CD4-positive, alpha-beta T cell (primary cell): Measurements from ENCODE around the gene APBA2. TPM values are rescaled to one million over a fixed set of nuclear protein-coding genes. Genes with fewer than 3 reads are reported as not detected.

Experiments
- ATAC-seq: fragments of 200-7000 bp; cut with Tn5 transposase; one replicate; pipeline ENCODE4 v1.10.0; 2022; ENCODE audit warnings: mild to moderate bottlenecking; ENCODE audit not compliant: poor library complexity
- CTCF ChIA-PET: fragments of 350-600 bp; sonication (Branson Sonifier 250); formaldehyde crosslinking; loops from one replicate; lab custom pipeline; 2021; ENCODE audit warnings: antibody characterized with exemption, inconsistent platforms; lab: Charles Lee
- POLR2A ChIA-PET: fragments of 350-600 bp; sonication (Branson Sonifier 250); formaldehyde crosslinking; loops from one replicate; lab custom pipeline; 2021; ENCODE audit warnings: antibody characterized with exemption, inconsistent platforms; lab: Charles Lee
- DNase-seq, 14 experiments: peaks; one replicate each; pipeline ENCODE4 v3.0.0-alpha.2; 2013 to 2020; ENCODE audit warnings: mixed read lengths in 2 of 14
- H3K27ac ChIP-seq, 2 donors: one replicate each; pipeline versions ENCODE4 v1.5.1 to v1.7.0; 2013; ENCODE audit warnings: low read length in 2 of 2, low read depth in 1 of 2, mild to moderate bottlenecking in 1 of 2
- H3K27me3 ChIP-seq, 2 experiments: 1 replicate in 1 of 2; 2 replicates in 1 of 2; pipeline versions ENCODE4 v1.6.1 to v1.7.0; 2013; ENCODE audit warnings: low read length in 2 of 2, control low read depth in 1 of 2, mild to moderate bottlenecking in 1 of 2, moderate library complexity in 1 of 2; ENCODE audit not compliant: insufficient read depth in 2 of 2, control insufficient read depth in 1 of 2
- H3K36me3 ChIP-seq: one replicate; pipeline ENCODE4 v1.6.1; 2013; ENCODE audit warnings: low read length, control low read depth; ENCODE audit not compliant: insufficient read depth
- H3K4me1 ChIP-seq: one replicate; pipeline ENCODE4 v1.6.1; 2013; ENCODE audit warnings: low read length, control low read depth; ENCODE audit not compliant: insufficient read depth
- H3K4me3 ChIP-seq: one replicate; pipeline ENCODE4 v1.5.1; 2013; ENCODE audit warnings: mild to moderate bottlenecking, low read length, moderate library complexity
- H3K9me3 ChIP-seq, 2 experiments: 1 replicate in 1 of 2; 2 replicates in 1 of 2; pipeline versions ENCODE4 v1.6.1 to v1.7.0; 2013; ENCODE audit warnings: low read length in 2 of 2, mild to moderate bottlenecking in 2 of 2, control low read depth in 1 of 2, moderate library complexity in 1 of 2; ENCODE audit not compliant: control insufficient read depth in 1 of 2, insufficient read depth in 1 of 2
- H3K27ac Mint-ChIP-seq: one replicate; pipeline ENCODE4 v1.8.0; 2020; ENCODE audit warnings: mixed read lengths
- H3K27me3 Mint-ChIP-seq: one replicate; pipeline ENCODE4 v1.8.0; 2021; ENCODE audit warnings: mixed read lengths
- H3K36me3 Mint-ChIP-seq: one replicate; pipeline ENCODE4 v1.8.0; 2021; ENCODE audit warnings: low read depth, mixed read lengths
- H3K4me1 Mint-ChIP-seq: one replicate; pipeline ENCODE4 v1.8.0; 2021; ENCODE audit warnings: low read depth, mixed read lengths
- H3K4me3 Mint-ChIP-seq: one replicate; pipeline ENCODE4 v1.8.0; 2020; ENCODE audit warnings: mild to moderate bottlenecking, mixed read lengths
- H3K9me3 Mint-ChIP-seq: one replicate; pipeline ENCODE4 v1.8.0; 2020; ENCODE audit warnings: mixed read lengths
- intact Hi-C, 2 experiments: fragments of 100-400 bp; cut with DNase I in 1 of 2; cut with micrococcal nuclease in 1 of 2; formaldehyde crosslinking; loops; one replicate each; pipeline versions ENCODE4 v1.15.1 to v1.9.0; 2023 to 2025; cut with DNase I, micrococcal nuclease
- total RNA-seq, 174 experiments: library from RNA in 2 of 174; stranded (reverse) in 2 of 174; gene quantifications; one replicate each; pipeline ENCODE4 v1.2.3 and lab custom pipeline; 2021 to 2026
- TF ChIP-seq, protein P1 (sequence below): fragments of 200-600 bp; IDR thresholded peaks from one replicate; pipeline ENCODE4 v1.8.0; 2022; ENCODE audit warnings: antibody characterized with exemption, mild to moderate bottlenecking

APBA2 gene
- total RNA-seq, 2 experiments from 2014 or later, result 123 to 126 TPM

DNA sequence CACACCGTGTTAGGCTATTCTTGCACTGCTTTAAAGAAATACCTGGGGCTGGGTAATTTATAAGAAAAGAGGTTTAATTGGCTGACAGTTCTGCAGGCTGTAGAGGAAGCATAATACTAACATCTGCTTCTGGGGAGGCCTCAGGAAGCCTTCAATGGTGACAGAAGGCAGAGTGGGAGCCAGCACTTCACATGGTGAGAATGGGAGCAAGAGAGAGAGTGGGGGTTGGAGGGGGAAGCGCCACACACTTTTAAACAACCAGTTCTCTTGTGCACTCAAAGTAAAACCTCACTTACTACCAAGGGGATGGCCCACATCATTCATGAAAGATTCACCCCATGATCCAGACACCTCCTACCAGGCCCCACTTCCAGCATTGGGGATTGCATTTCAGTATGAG is 181.1 kb downstream of the APBA2 start:
- DNase-seq (no peak), ATAC-seq (no peak)
- no peak overlapping the region for H3K27ac ChIP-seq
- peaks cover 47% of the 10 kb centered on the region for H3K4me1 Mint-ChIP-seq
- H3K4me3 Mint-ChIP-seq, result no peak overlapping the region
- TF ChIP-seq, protein P1, sequence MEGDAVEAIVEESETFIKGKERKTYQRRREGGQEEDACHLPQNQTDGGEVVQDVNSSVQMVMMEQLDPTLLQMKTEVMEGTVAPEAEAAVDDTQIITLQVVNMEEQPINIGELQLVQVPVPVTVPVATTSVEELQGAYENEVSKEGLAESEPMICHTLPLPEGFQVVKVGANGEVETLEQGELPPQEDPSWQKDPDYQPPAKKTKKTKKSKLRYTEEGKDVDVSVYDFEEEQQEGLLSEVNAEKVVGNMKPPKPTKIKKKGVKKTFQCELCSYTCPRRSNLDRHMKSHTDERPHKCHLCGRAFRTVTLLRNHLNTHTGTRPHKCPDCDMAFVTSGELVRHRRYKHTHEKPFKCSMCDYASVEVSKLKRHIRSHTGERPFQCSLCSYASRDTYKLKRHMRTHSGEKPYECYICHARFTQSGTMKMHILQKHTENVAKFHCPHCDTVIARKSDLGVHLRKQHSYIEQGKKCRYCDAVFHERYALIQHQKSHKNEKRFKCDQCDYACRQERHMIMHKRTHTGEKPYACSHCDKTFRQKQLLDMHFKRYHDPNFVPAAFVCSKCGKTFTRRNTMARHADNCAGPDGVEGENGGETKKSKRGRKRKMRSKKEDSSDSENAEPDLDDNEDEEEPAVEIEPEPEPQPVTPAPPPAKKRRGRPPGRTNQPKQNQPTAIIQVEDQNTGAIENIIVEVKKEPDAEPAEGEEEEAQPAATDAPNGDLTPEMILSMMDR, result no peak
- H3K9me3 Mint-ChIP-seq, result no peaks in the 10 kb centered on the region
- intact Hi-C loops, result no loop called here
- ChIA-PET CTCF (no interaction called here), POLR2A (no interaction called here)
- peaks cover 3% of the 10 kb centered on the region for H3K36me3 ChIP-seq
- H3K36me3 Mint-ChIP-seq, result peaks cover 59% of the 10 kb centered on the region
- H3K27me3 ChIP-seq, result no peaks in the 10 kb centered on the region
- H3K4me1 ChIP-seq, result peaks cover 11% of the 10 kb centered on the region
- H3K27me3 Mint-ChIP-seq, result no peaks in the 10 kb centered on the region
- H3K4me3 ChIP-seq, result no peak overlapping the region
- peaks cover 0 to 10% of the 10 kb centered on the region in 2 experiments for H3K9me3 ChIP-seq
- H3K27ac Mint-ChIP-seq, result no peak overlapping the region

DNA sequence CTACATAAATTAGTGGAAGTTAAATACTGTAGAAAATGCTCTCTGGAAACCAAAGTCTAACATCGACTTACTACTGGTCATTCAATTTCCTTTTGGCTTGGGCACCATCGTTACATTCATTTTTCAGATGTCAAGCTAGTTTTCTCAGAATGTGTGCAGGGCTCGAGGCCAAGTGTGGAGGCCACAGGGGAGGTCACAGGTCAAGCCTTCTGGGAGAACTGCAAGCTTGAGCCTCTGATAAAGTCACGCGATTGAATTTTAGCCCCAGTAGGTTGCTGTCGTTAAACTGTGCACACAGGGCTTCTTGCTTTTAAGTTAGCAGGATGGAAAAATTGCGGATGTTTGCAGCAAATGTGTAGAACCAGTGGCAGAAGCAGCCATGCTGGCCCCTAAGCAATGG is 182.2 kb downstream of the APBA2 start:
- ChIA-PET CTCF (no interaction called here), POLR2A (no interaction called here)
- H3K4me1 ChIP-seq, result peaks cover 8% of the 10 kb centered on the region
- no peaks in the 10 kb centered on the region for H3K27me3 ChIP-seq
- H3K9me3 Mint-ChIP-seq, result no peaks in the 10 kb centered on the region
- H3K27me3 Mint-ChIP-seq, result no peaks in the 10 kb centered on the region
- no peak overlapping the region for H3K27ac ChIP-seq
- intact Hi-C loops, result no loop called here
- no peak overlapping the region for H3K4me3 ChIP-seq
- peaks cover 66% of the 10 kb centered on the region for H3K36me3 Mint-ChIP-seq
- peaks cover 0 to 10% of the 10 kb centered on the region in 2 experiments for H3K9me3 ChIP-seq
- H3K36me3 ChIP-seq, result peaks cover 3% of the 10 kb centered on the region
- H3K4me3 Mint-ChIP-seq, result no peak overlapping the region
- peaks cover 40% of the 10 kb centered on the region for H3K4me1 Mint-ChIP-seq
- no peak overlapping the region for H3K27ac Mint-ChIP-seq
- no peak for DNase-seq
- TF ChIP-seq, protein P1, result no peak
- no peak for ATAC-seq

DNA sequence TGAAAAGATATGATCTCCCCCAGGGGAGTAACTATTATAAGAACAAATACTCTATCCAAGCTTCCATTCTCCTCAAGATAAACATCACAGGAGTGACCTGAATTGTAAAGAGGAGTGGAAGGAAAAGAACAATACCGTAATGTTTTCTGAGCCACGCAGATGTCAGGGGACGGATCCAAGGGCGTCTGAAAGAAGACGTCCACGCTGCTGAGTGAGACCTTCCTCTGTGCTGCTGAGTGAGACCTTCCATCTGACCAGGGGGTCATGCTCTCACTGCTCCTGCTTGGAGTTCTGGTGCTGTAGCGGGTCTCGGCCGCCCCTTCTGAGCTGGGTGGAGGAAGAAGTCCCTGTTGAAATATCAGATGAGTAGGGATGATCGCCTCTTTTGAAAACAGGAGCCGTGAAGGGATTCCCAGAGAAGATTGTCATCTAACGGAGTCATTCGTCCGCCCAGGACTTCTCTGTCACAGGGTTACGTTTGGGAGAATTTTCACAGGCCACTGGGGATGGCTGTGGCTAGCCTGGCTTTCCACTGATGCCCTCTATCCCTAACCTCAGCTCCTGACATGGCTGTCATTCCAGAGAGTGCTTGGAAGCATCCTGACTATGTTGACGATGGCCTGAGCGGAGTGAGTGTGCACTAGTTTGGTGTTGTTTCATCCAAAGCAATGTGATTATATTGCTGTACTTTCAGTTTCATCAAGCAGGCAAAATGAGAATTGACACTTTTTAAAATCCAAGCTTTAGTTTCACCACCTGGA is 184.9 kb downstream of the APBA2 start:
- DNase-seq, result no peak
- Mint-ChIP-seq H3K36me3 (peaks cover 82% of the 10 kb centered on the region), H3K4me3 (no peak overlapping the region), H3K4me1 (peaks cover 23% of the 10 kb centered on the region), H3K9me3 (no peaks in the 10 kb centered on the region), H3K27me3 (no peaks in the 10 kb centered on the region), H3K27ac (no peak overlapping the region)
- no peak overlapping the region for H3K4me3 ChIP-seq
- ATAC-seq, result no peak
- ChIA-PET POLR2A (no interaction called here), CTCF (no interaction called here)
- no peaks in the 10 kb centered on the region for H3K4me1 ChIP-seq
- peaks cover 7% of the 10 kb centered on the region for H3K36me3 ChIP-seq
- peaks cover 0 to 10% of the 10 kb centered on the region in 2 experiments for H3K9me3 ChIP-seq
- intact Hi-C loops, result no loop called here
- H3K27me3 ChIP-seq, result no peaks in the 10 kb centered on the region
- no peak overlapping the region for H3K27ac ChIP-seq
- TF ChIP-seq, protein P1, result no peak
